ENCODE measurements around the gene DOK1. TPM values are rescaled to one million over a fixed set of nuclear protein-coding genes. Genes with fewer than 3 reads are reported as not detected.

DOK1 gene
- total RNA-seq, 1 donor from 2014 or later: 23.6 TPM

DNA sequence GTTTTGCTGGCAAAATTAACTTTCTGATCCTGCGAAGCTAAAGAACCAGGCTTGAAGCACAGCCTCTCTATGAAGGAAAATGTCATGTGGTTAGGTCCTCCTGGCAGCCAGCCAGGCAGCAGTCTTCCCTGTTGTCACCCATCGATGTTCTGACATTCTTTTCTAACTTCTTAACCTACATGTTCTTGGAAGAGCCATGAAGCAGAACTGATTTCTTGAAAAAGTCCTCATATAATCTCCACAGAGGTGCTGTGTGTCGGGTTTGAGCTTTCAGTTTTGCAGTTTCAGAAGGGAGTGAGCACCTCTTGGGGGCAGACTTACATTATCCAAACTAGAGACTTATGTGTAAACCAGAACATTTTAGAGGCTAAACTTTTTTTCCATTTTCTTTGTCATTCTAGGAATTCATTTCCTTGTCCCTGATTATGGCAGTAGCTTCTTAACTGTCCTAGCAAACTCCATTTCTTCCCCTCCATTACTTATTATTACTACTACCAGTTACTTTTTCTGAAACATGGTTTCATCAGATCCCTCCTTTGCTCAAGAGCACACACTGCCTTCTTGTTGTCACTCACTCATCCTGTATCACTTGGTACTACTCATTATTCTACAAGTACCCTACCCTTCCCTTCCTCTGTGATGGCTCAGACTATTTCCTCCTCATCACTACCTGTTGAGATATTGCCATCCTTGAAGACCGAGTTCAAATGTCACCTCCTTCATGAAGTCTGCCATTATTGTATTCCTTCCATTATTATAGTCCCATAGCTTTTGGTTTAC, 31.1 kb downstream of the DOK1 start:
- no peak for DNase-seq (ENCODE audit: low read depth)
- peaks cover 3% of the 10 kb centered on the region for H3K27me3 ChIP-seq (ENCODE audit: control insufficient read depth, insufficient read depth, low read length)
- TF ChIP-seq, protein P1, sequence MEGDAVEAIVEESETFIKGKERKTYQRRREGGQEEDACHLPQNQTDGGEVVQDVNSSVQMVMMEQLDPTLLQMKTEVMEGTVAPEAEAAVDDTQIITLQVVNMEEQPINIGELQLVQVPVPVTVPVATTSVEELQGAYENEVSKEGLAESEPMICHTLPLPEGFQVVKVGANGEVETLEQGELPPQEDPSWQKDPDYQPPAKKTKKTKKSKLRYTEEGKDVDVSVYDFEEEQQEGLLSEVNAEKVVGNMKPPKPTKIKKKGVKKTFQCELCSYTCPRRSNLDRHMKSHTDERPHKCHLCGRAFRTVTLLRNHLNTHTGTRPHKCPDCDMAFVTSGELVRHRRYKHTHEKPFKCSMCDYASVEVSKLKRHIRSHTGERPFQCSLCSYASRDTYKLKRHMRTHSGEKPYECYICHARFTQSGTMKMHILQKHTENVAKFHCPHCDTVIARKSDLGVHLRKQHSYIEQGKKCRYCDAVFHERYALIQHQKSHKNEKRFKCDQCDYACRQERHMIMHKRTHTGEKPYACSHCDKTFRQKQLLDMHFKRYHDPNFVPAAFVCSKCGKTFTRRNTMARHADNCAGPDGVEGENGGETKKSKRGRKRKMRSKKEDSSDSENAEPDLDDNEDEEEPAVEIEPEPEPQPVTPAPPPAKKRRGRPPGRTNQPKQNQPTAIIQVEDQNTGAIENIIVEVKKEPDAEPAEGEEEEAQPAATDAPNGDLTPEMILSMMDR (IDR thresholded peaks at IDR 0.05; ENCODE audit: insufficient read depth, low read length, poor library complexity, severe bottlenecking): no peak
- no peak overlapping the region for H3K4me3 ChIP-seq (ENCODE audit: low read depth, low read length)
- no peaks in the 10 kb centered on the region for H3K36me3 ChIP-seq (ENCODE audit: control insufficient read depth, insufficient read depth, low read length)

DNA sequence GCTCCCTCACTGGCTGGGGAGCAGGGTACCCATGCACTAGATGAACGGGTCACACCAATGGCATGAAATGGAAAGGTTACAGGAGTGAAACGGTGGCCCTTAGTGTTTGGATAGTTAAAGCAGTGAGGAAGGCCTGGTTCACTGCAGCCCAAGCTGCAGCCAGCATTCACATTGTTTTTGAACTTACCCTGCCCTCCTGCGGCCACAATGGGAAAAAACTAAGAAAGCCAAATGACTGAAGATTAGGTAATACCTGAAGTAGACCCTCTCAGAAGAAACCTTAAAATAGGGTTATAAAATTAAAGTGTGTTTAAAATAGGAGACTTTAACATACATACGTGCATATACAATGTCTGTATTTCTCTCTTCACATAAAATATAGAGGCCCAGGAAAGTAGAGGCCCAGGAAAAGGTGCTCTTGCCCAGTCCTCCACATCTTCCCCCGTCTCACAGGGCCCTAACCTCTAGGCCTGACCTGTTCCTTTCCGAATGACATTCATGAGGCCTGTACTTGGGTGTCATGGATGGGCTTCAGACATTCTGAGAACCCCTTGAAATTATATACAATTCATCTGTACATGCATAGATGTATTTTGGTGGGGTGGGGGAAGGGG, 33.3 kb downstream of the DOK1 start:
- TF ChIP-seq, protein P1 (IDR thresholded peaks at IDR 0.05; ENCODE audit: insufficient read depth, low read length, poor library complexity, severe bottlenecking): peak; percentile 67
- Histone ChIP-seq H3K4me3 (ENCODE audit: low read depth, low read length) (no peak overlapping the region), H3K36me3 (ENCODE audit: control insufficient read depth, insufficient read depth, low read length) (no peaks in the 10 kb centered on the region), H3K27me3 (ENCODE audit: control insufficient read depth, insufficient read depth, low read length) (peaks cover 5% of the 10 kb centered on the region)
- no peak for DNase-seq (ENCODE audit: low read depth)

DNA sequence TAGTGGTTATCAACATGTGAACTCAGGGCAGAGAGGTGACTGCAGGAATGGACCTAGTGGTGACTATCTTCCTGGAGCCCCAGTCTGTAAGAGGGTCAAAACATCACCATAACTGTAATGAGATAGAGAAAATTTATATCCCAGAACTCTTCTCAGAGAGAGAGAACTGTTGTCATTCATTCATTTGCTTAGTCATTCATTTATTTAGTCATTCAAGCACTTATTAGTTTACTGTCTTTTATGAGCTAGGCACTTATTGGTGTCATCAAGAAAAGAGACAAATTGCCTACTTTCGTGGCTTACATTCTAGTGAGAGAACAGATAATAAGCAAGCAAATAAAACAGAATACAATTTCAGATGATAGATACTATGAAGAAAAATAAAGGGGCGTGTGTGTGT, 34.1 kb downstream of the DOK1 start:
- DNase-seq (ENCODE audit: low read depth): no peak
- Histone ChIP-seq H3K4me3 (ENCODE audit: low read depth, low read length) (no peak overlapping the region), H3K27me3 (ENCODE audit: control insufficient read depth, insufficient read depth, low read length) (peaks cover 5% of the 10 kb centered on the region), H3K36me3 (ENCODE audit: control insufficient read depth, insufficient read depth, low read length) (no peaks in the 10 kb centered on the region)
- TF ChIP-seq, protein P1 (IDR thresholded peaks at IDR 0.05; ENCODE audit: insufficient read depth, low read length, poor library complexity, severe bottlenecking): no peak

DNA sequence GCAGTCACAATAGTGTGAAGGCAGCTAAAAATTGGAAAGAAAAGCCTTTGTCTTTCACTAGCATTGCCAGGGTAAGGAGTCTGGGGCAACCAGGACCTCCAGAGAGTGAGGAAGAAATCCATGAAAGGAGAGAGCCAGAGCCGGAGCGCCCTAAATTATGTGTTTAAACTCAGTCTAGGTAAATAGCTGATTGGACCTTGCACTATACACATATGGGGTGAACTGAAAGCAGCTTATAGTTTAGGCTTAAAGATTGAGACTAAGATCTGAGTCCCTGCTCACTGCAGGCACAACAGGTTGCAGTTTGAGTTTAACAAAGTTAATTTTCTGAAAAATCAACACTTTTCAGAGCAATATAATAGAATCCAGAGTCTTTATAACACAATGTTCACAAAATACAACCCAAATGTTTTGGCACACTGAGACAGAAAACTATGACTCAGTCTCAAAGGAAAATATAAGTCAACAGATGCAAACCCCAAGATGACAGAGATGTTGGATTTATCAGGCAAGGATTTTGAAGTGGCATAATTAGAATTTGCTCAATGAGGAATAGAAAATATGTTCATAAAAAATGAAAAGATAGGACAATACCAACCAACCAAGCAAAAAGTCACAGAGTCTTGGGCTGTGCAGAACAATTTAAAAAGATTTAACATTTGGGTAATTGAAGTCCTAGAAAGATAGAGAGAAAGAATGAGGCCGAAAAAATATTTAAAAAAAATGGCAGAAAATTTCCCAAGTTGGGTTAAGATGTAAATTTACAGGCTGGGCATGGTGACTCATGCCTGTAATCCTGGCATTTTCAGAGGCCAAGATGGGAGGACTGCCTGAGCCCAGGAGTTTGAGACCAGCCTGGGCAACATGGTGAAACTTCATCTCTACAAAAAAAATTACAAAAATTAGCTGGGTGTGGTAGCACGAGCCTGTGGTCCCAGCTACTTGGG, 39.6 kb downstream of the DOK1 start:
- Histone ChIP-seq H3K27me3 (ENCODE audit: control insufficient read depth, insufficient read depth, low read length) (peaks cover 5% of the 10 kb centered on the region), H3K36me3 (ENCODE audit: control insufficient read depth, insufficient read depth, low read length) (no peaks in the 10 kb centered on the region), H3K4me3 (ENCODE audit: low read depth, low read length) (no peak overlapping the region)
- TF ChIP-seq, protein P1 (IDR thresholded peaks at IDR 0.05; ENCODE audit: insufficient read depth, low read length, poor library complexity, severe bottlenecking): no peak
- DNase-seq (ENCODE audit: low read depth): no peak

DNA sequence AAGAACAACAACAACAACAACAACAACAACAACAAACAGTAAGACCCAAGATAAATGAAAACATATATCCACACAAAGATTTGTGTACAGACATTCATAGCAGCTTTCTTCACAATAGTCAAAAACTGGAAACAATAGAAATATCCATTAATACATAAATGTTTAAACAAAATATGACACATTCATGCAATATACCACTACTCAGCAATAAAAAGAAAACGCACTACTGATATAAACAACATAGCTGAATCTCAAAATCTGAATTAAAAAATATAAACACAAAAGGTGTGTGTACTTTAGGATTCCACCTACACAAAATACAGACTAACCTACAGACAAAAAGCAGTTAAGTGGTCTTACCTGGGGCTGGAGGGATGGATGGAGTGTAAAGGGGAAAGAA, 42.1 kb downstream of the DOK1 start:
- no peak overlapping the region for H3K4me3 ChIP-seq (ENCODE audit: low read depth, low read length)
- no peak for DNase-seq (ENCODE audit: low read depth)
- no peaks in the 10 kb centered on the region for H3K36me3 ChIP-seq (ENCODE audit: control insufficient read depth, insufficient read depth, low read length)
- TF ChIP-seq, protein P1 (IDR thresholded peaks at IDR 0.05; ENCODE audit: insufficient read depth, low read length, poor library complexity, severe bottlenecking): no peak
- H3K27me3 ChIP-seq (ENCODE audit: control insufficient read depth, insufficient read depth, low read length): no peaks in the 10 kb centered on the region
